H1 (cell line): ENCODE data around the gene QPCT. TPM values are rescaled to one million over a fixed set of nuclear protein-coding genes. Genes with fewer than 3 reads are reported as not detected.

Source experiments
- CTCF ChIA-PET: fragments of 300-600 bp; sonication (Branson Sonifier 250); formaldehyde crosslinking; loops from one replicate; lab custom pipeline; 2021; ENCODE audit not compliant: partially characterized antibody; lab: Charles Lee
- POLR2A ChIA-PET: fragments of 300-600 bp; sonication (Branson Sonifier 250); formaldehyde crosslinking; loops from one replicate; lab custom pipeline; 2021; ENCODE audit warnings: inconsistent platforms; ENCODE audit not compliant: partially characterized antibody; lab: Charles Lee
- DNase-seq, 2 experiments: peaks; one replicate each; pipeline versions ENCODE4 v3.0.0 to v3.0.0-alpha.2; 2010 to 2022; ENCODE audit warnings: low spot score in 2 of 2, low read depth in 1 of 2, mixed read lengths in 1 of 2
- FAIRE-seq: peaks from 2 replicates; lab custom pipeline; 2011; peaks lifted over from hg19 to GRCh38; lab: Jason Lieb, UNC
- H2AFZ ChIP-seq: 2 replicates; pipeline ENCODE4 v1.8.1; 2012; ENCODE audit warnings: low read length, inconsistent platforms
- H2AK5ac ChIP-seq: 2 replicates; pipeline ENCODE4 v1.6.1; 2013; ENCODE audit warnings: low read depth, low read length
- H2BK120ac ChIP-seq: replicated peaks from 2 replicates; pipeline ENCODE3; 2013; ENCODE audit warnings: low read depth, low read length, inconsistent platforms
- H2BK12ac ChIP-seq: 2 replicates; pipeline ENCODE4 v1.6.1; 2013; ENCODE audit warnings: low read depth, low read length
- H2BK15ac ChIP-seq: 2 replicates; pipeline ENCODE4 v1.6.1; 2013; ENCODE audit warnings: low read length
- H2BK20ac ChIP-seq: 2 replicates; pipeline ENCODE4 v1.6.1; 2013; ENCODE audit warnings: low read length
- H2BK5ac ChIP-seq: 2 replicates; pipeline ENCODE4 v1.6.1; 2013; ENCODE audit warnings: low read depth, low read length
- H3K14ac ChIP-seq: 2 replicates; pipeline ENCODE4 v1.6.1; 2013; ENCODE audit warnings: inconsistent platforms; ENCODE audit not compliant: insufficient read length
- H3K18ac ChIP-seq: 2 replicates; pipeline ENCODE4 v1.6.1; 2013; ENCODE audit warnings: low read length; ENCODE audit errors: extremely low read depth
- H3K23ac ChIP-seq: 2 replicates; pipeline ENCODE4 v1.6.1; 2013; ENCODE audit warnings: inconsistent platforms; ENCODE audit not compliant: insufficient read length
- H3K23me2 ChIP-seq: 2 replicates; pipeline ENCODE4 v1.6.1; 2013; ENCODE audit warnings: low read depth, low read length
- H3K27ac ChIP-seq: 2 replicates; pipeline ENCODE4 v1.6.1; 2011; ENCODE audit warnings: low read depth, low read length, inconsistent platforms
- H3K27me3 ChIP-seq, 4 experiments: replicated peaks in 1 of 4; 1 replicate in 1 of 4; 2 replicates in 3 of 4; pipeline versions ENCODE4 v1.6.1 to v1.8.1; 2011 to 2013; ENCODE audit warnings: low read length in 3 of 4, mild to moderate bottlenecking in 3 of 4, inconsistent platforms in 2 of 4, mixed read lengths in 2 of 4, moderate library complexity in 1 of 4; ENCODE audit not compliant: control insufficient read depth in 3 of 4, insufficient read depth in 3 of 4; ENCODE audit errors: extremely low read depth in 1 of 4
- H3K36me3 ChIP-seq, 4 experiments: 2 replicates each; pipeline versions ENCODE4 v1.6.1 to v1.8.1; 2011 to 2013; ENCODE audit warnings: mild to moderate bottlenecking in 4 of 4, low read length in 3 of 4, moderate library complexity in 2 of 4, control low read depth in 1 of 4, inconsistent platforms in 1 of 4; ENCODE audit not compliant: insufficient read depth in 4 of 4, control insufficient read depth in 2 of 4
- H3K4ac ChIP-seq: replicated peaks from 2 replicates; pipeline ENCODE3; 2013; ENCODE audit warnings: low read length, low read depth, mixed read lengths, inconsistent platforms; ENCODE audit not compliant: insufficient read length
- H3K4me1 ChIP-seq, 4 experiments: replicated peaks in 1 of 4; 1 replicate in 1 of 4; 2 replicates in 3 of 4; pipeline versions ENCODE4 v1.6.1 to v1.8.1; 2011 to 2013; ENCODE audit warnings: low read length in 3 of 4, inconsistent platforms in 2 of 4, mixed read lengths in 1 of 4; ENCODE audit not compliant: insufficient read depth in 4 of 4, control insufficient read depth in 3 of 4
- H3K4me2 ChIP-seq, 2 experiments: 2 replicates each; pipeline versions ENCODE4 v1.6.1 to v1.8.1; 2011 to 2013; ENCODE audit warnings: low read depth in 2 of 2, low read length in 2 of 2, control low read depth in 1 of 2, inconsistent platforms in 1 of 2, mild to moderate bottlenecking in 1 of 2; ENCODE audit not compliant: insufficient read depth in 1 of 2
- H3K4me3 ChIP-seq, 4 experiments: fragments of 200-600, 300-600 bp in 1 of 4; sonication (generic), shearing (Covaris generic), sonication (Bioruptor Twin) in 1 of 4; 2 replicates each; pipeline versions ENCODE4 v1.5.1 to v1.8.1; 2011 to 2016; ENCODE audit warnings: low read length in 4 of 4, low read depth in 3 of 4, control low read depth in 2 of 4, inconsistent platforms in 2 of 4, mild to moderate bottlenecking in 2 of 4, mixed read lengths in 1 of 4, moderate library complexity in 1 of 4; ENCODE audit not compliant: insufficient read depth in 2 of 4; ENCODE audit errors: extremely low read depth in 1 of 4
- H3K56ac ChIP-seq: replicated peaks from 2 replicates; pipeline ENCODE3; 2013; ENCODE audit warnings: low read depth, mild to moderate bottlenecking, mixed read lengths, low read length, inconsistent platforms; ENCODE audit not compliant: insufficient read length
- H3K79me1 ChIP-seq: 2 replicates; pipeline ENCODE4 v1.6.1; 2013; ENCODE audit warnings: low read depth, low read length, control low read depth
- H3K79me2 ChIP-seq, 2 experiments: 2 replicates each; pipeline versions ENCODE4 v1.6.1 to v1.8.1; 2012 to 2013; ENCODE audit warnings: low read length in 2 of 2, mild to moderate bottlenecking in 2 of 2, inconsistent platforms in 1 of 2; ENCODE audit not compliant: insufficient read depth in 2 of 2, control insufficient read depth in 1 of 2
- H3K9ac ChIP-seq, 4 experiments: replicated peaks in 1 of 4; 1 replicate in 1 of 4; 2 replicates in 3 of 4; pipeline versions ENCODE4 v1.6.1 to v1.8.1; 2011 to 2013; ENCODE audit warnings: low read depth in 3 of 4, low read length in 3 of 4, control low read depth in 2 of 4, mild to moderate bottlenecking in 2 of 4, moderate library complexity in 2 of 4, inconsistent platforms in 1 of 4; ENCODE audit errors: extremely low read depth in 1 of 4
- H3K9me3 ChIP-seq, 2 experiments: 2 replicates each; pipeline versions ENCODE4 v1.6.1 to v1.8.1; 2012 to 2013; ENCODE audit warnings: mild to moderate bottlenecking in 2 of 2, moderate library complexity in 2 of 2, control low read depth in 1 of 2, inconsistent platforms in 1 of 2, low read depth in 1 of 2, low read length in 1 of 2, mixed read lengths in 1 of 2; ENCODE audit not compliant: insufficient read depth in 2 of 2
- H4K20me1 ChIP-seq, 2 experiments: replicated peaks in 1 of 2; 2 replicates each; pipeline versions ENCODE3 to v1.8.1; 2011 to 2013; ENCODE audit warnings: inconsistent platforms in 2 of 2, low read length in 2 of 2, mild to moderate bottlenecking in 1 of 2; ENCODE audit not compliant: insufficient read depth in 2 of 2, control insufficient read depth in 1 of 2
- H4K5ac ChIP-seq: 2 replicates; pipeline ENCODE4 v1.6.1; 2013; ENCODE audit warnings: low read length, low read depth, mixed read lengths, inconsistent platforms; ENCODE audit not compliant: insufficient read length
- H4K8ac ChIP-seq: 2 replicates; pipeline ENCODE4 v1.8.0; 2013; ENCODE audit warnings: mild to moderate bottlenecking, moderate library complexity, low read length, inconsistent platforms; ENCODE audit not compliant: insufficient read depth; ENCODE audit errors: extremely low read depth
- H4K91ac ChIP-seq: replicated peaks from 2 replicates; pipeline ENCODE3; 2013; ENCODE audit warnings: low read length, mixed read lengths, inconsistent platforms; ENCODE audit not compliant: insufficient read length
- NRF1 ChIP-seq: IDR thresholded peaks from 2 replicates; pipeline ENCODE4 v1.6.1; 2011; ENCODE audit warnings: mild to moderate bottlenecking, low read depth, low read length, improper control_type of control experiment
- RXRA ChIP-seq: IDR thresholded peaks from 2 replicates; pipeline ENCODE4 v1.6.1; 2011; ENCODE audit warnings: low read depth, mild to moderate bottlenecking, low read length, moderate library complexity; ENCODE audit not compliant: insufficient read depth
- SRF ChIP-seq: IDR thresholded peaks from 2 replicates; pipeline ENCODE4 v1.6.1; 2011; ENCODE audit warnings: mild to moderate bottlenecking, low read depth, low read length, moderate library complexity
- TAF1 ChIP-seq: IDR thresholded peaks from 2 replicates; pipeline ENCODE4 v1.6.1; 2011; ENCODE audit warnings: mild to moderate bottlenecking, low read depth, low read length
- YY1 ChIP-seq: IDR thresholded peaks from 2 replicates; pipeline ENCODE4 v1.6.1; 2011; ENCODE audit warnings: low read depth, mild to moderate bottlenecking, low read length
- WGBS, 2 experiments: shearing (Covaris generic) in 1 of 2; methylation state at CpG; one replicate each; pipeline versions ENCODE4 v1.1.6 to v1.1.7; 2013 to 2015; ENCODE audit warnings: low lambda C conversion rate in 2 of 2, mixed read lengths in 2 of 2, inconsistent platforms in 1 of 2, low coverage in 1 of 2, missing lambda C conversion rate in 1 of 2; ENCODE audit not compliant: insufficient replicate concordance in 2 of 2, insufficient coverage in 1 of 2, insufficient read length in 1 of 2; ENCODE audit errors: extremely low coverage in 1 of 2, missing lambda C conversion rate in 1 of 2; 5-methylcytosine and 5-hydroxymethylcytosine counted together
- polyA plus RNA-seq, 7 experiments: library from polyadenylated mRNA; depleted of rRNA in 3 of 7; stranded (reverse) in 5 of 7; unstranded in 2 of 7; fragments of >200 nt in 5 of 7; fragments of 200-250 nt in 2 of 7; gene quantifications; 1 replicate in 5 of 7; 2 replicates in 1 of 7; 4 replicates in 1 of 7; pipeline versions ENCODE4 v1.2.1 to v1.2.3, GENCODE V29; 2011 to 2013; ENCODE audit warnings: missing spikeins in 2 of 7, mixed read lengths in 2 of 7
- total RNA-seq: library from RNA; stranded (reverse); fragmentation: NEBNext Ultra II Directional; extraction: Animal tissue kit (Norgen Biotek cat#: 25700); gene quantifications from 2 replicates; pipeline ENCODE4 v1.2.1, GENCODE V29; 2021

QPCT gene
- total and polyA plus RNA-seq, 2 of the 8 experiments (the other 6 are each of a cell fraction or from before 2014, with no cell fraction given), result 4.0 to 4.3 TPM

- H4K20me1 ChIP-seq, result peaks cover 1 to 2% of the 10 kb centered on the region in 2 experiments
Observed at GRCh38 chr2:37315364-37315763, 29.1 kb upstream of the QPCT start.

More at GRCh38 chr2:37315364-37315763, 29.1 kb upstream of the QPCT start:
- Histone ChIP-seq H3K4me2 (no peak overlapping the region), H3K14ac (no peak overlapping the region), H3K23ac (no peak overlapping the region), H2BK15ac (no peak overlapping the region), H4K8ac (no peak overlapping the region), H3K4me1 (no peaks in the 10 kb centered on the region; a peak in 3 of 7 replicates), H4K91ac (no peak overlapping the region), H3K36me3 (peaks cover 0 to 5% (median 0%) of the 10 kb centered on the region in 4 experiments; a peak in 1 of 8 replicates), H3K79me2 (peaks cover 3 to 99% of the 10 kb centered on the region in 2 experiments; a peak in 3 of 4 replicates), H3K27ac (no peak overlapping the region), H4K5ac (no peak overlapping the region), H3K4me3 (no peak overlapping the region), H2BK120ac (no peak overlapping the region), H3K18ac (no peak overlapping the region), H3K9me3 (no peaks in the 10 kb centered on the region), H3K9ac (no peak overlapping the region), H3K79me1 (no peaks in the 10 kb centered on the region; the same call in 1 of the 2 replicates), H2AK5ac (no peak overlapping the region), H2BK12ac (no peak overlapping the region), H3K4ac (no peak overlapping the region), H3K27me3 (no peaks in the 10 kb centered on the region), H2AFZ (no peak overlapping the region), H2BK5ac (no peak overlapping the region), H2BK20ac (no peak overlapping the region), H3K23me2 (no peaks in the 10 kb centered on the region), H3K56ac (no peak overlapping the region)
- CTCF ChIA-PET, result interaction anchor here (0.6 to 3.4 kb wide), 3 partner anchors 8 to 14 kb away, joined by 3 to 11 read pairs (median 3); partner anchors contain the start of gene PRKD3
- POLR2A ChIA-PET, result interaction anchor here (1.4 kb wide), 1 partner anchor 8 kb away, joined by 6 read pairs; no protein-coding TSS in a partner anchor
- WGBS, 2 experiments, result 84% methylated on average over 3 of the region's 3 CpGs; no CpG with 5 or more reads in 1 of the 2 experiments
- DNase-seq (no peak), FAIRE-seq (no peak)
- TF ChIP-seq NRF1 (no peak), SRF (no peak), YY1 (no peak), TAF1 (no peak), RXRA (no peak)
